GM12872 (cell line): ENCODE data around the gene TPM1.

ENCODE experiments used
- TF ChIP-seq, protein P1 (sequence below): IDR thresholded peaks from 3 replicates; pipeline ENCODE4 v1.5.1; 2011; ENCODE audit warnings: low read depth, mild to moderate bottlenecking, low read length, moderate library complexity; ENCODE audit not compliant: insufficient read depth

The TPM1 gene

DNA sequence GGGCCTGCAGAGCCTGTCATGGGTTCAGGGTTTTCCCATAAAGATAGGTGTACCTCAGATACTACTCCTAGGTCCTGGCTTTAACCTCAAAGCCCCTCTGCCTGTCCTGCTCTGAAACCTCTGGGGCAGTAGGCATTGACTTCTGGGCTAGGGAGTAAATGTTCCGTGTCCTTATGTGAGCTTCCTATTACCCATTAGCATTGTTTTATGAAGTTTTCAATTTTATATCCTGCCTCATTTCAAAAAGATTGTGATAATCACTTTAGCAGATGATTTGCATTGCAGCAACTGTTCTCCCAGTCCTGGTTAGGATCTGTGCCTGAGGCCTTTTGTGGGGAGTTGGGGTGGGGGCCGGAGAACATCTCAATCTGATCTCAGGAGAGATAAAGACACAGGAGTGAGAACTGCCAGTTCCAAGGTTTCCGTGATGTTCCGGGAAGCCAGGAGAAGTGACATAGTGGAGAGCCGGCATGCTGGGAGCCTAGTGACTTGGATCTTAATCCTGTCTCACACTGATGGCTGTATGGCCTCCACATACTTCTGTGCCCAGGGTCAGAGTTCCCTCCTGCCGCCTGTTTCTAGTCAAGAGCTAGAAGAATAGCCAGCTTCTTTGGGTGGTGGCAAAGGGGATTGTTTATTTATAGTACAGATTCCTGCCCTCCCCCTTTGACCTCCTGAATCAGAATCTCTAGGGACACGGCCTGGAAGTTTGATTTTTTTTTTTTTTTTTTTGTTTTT is 10.6 kb downstream of the TPM1 start:
- TF ChIP-seq, protein P1, sequence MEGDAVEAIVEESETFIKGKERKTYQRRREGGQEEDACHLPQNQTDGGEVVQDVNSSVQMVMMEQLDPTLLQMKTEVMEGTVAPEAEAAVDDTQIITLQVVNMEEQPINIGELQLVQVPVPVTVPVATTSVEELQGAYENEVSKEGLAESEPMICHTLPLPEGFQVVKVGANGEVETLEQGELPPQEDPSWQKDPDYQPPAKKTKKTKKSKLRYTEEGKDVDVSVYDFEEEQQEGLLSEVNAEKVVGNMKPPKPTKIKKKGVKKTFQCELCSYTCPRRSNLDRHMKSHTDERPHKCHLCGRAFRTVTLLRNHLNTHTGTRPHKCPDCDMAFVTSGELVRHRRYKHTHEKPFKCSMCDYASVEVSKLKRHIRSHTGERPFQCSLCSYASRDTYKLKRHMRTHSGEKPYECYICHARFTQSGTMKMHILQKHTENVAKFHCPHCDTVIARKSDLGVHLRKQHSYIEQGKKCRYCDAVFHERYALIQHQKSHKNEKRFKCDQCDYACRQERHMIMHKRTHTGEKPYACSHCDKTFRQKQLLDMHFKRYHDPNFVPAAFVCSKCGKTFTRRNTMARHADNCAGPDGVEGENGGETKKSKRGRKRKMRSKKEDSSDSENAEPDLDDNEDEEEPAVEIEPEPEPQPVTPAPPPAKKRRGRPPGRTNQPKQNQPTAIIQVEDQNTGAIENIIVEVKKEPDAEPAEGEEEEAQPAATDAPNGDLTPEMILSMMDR, result no peak

DNA sequence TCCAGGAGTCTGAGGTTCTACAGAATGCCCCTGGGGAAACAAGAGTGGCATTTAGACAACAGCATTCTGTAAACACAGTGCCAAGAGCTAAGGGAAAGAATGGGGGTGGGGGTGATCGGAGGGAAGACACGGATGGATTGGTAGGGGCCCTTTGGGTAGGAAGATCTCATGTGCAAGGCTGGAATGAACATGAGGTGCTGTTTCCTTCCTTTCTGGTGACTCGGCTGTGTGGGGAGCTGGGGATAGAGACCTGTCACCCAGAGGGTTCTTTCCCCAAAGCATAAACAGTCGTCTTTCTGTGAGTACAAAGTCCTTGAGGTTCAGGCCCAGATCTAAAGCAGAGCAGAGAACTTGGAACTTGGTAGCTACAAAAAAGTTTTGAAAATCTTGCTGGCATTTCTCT is 11.7 kb downstream of the TPM1 start:
- TF ChIP-seq, protein P1, result no peak

DNA sequence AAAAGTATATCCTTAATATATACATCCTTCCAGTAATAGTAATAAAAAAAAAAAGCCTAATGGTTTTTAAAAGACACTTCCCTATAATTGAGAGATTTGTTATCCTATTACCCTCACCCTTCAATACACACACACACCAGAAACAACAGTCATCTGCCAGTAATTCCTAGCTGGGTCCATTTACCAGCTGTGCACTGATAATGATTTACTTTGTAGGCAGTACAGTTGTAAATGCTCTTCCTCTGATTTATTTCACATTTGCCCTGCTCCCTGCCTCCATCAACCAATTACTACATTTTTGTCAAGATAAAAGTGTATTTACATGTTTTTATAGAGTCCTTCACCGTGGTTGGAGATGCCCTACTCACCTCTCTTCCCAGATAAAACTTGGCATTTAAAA is 12.4 kb downstream of the TPM1 start:
- TF ChIP-seq, protein P1, result no peak

DNA sequence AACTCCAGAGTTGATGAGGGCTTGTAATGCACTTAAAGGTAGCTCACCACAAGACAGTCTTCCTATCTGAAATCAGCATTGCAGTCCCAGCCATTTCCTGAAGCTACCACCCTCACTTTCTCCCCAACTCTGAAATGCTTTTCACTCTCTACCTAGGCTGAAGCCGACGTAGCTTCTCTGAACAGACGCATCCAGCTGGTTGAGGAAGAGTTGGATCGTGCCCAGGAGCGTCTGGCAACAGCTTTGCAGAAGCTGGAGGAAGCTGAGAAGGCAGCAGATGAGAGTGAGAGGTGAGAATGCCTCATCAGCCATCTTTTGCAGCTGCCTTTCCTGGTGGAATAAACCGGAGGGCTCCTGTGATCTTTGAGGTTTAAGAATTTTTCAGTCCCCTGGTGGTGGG is 14.3 kb downstream of the TPM1 start:
- TF ChIP-seq, protein P1, result no peak

DNA sequence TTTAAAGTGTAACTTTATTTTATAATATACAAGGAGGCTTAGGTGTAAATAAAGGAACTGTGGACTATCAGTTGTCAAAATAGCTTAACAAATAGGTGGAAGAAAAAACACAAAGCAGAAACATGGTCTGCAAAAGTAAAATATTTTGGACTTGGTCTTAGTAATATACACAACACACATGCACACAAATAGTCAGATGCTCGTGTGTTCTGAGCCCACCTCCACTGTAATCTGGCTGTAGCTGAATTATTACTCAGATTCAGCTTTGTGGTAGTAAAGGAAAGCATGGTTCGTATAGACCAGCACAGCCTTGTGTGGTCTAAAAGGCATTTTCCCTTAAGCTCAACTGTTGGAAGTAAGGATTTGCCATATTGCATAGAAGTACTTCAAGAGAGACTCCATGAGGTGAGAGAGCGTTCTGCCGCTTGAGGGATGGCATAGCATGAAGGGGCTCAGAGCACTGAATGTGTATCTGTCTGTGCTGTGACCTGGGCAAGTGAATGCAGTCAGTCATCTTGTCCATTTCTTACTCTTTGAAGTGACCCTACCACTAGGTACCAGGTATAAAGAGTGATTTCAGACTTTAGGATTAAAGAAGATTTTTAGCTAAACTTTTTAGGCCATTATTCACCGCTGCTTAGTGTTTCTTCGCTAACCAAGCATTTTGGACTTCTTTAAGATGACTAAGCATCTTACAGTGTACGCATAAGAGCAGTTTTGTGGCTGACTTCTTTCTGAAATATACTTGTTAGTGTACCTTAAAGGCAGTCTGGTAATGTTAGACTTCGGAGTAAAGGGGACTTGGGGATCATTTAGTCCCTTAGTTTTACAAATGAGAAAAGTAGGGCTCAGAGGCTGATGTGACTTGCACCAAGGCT is 15.2 kb downstream of the TPM1 start:
- TF ChIP-seq, protein P1, result no peak

DNA sequence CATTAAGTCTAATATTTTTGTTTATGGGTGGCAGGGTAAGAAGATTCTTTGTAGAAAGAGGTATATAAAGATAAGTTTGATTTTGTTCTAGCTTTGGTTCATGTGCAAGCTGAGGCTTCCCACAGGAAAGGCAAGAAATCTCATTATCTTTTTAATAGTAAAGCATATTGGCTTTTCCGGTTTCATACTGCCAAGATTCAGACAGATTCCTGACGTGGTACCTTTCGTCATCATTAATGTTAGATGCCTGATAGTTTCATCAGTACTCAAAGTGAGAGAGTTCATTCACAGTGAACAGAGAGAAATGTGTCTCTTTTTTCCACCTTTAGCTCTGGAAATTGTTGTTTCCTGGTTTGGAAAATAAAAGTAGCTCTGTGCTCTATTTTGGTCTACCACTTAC is 16.5 kb downstream of the TPM1 start:
- TF ChIP-seq, protein P1, result no peak

DNA sequence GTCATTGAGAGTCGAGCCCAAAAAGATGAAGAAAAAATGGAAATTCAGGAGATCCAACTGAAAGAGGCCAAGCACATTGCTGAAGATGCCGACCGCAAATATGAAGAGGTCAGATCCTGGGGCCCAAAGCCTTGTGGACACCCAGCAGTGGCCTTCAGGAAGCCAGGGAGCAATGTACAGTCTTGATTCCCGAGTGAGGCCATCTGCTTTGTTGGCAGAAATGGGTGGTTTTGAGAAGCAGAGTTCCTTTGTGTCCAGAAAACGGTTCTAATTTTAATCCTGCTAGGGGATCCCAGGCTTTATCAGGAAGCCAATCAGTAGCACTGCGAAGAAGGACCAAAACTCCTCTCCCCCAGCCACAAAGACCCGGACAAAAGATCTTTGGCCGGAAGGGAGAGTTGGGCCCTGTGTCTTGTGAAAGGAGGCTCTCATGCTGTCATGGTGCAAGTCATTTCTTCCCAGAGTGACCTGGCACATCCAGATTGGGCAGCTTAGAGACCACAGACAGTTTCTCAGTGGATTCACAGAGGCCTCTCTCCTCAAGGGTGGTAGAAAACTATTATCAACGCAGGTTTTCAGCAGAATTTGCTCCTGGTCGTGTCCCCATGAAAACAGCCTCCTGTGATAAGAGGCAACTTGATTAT is 17.1 kb downstream of the TPM1 start:
- TF ChIP-seq, protein P1, result no peak
